HG02678 (cell line): Measurements from ENCODE around the gene STK11IP.

Experiments
- ATAC-seq: cut with Tn5 transposase; IDR thresholded peaks from one replicate; pipeline ENCODE4 v1.9.1; 2021; ENCODE audit warnings: mild to moderate bottlenecking, moderate library complexity; ENCODE audit not compliant: unreplicated experiment

Gene STK11IP

DNA sequence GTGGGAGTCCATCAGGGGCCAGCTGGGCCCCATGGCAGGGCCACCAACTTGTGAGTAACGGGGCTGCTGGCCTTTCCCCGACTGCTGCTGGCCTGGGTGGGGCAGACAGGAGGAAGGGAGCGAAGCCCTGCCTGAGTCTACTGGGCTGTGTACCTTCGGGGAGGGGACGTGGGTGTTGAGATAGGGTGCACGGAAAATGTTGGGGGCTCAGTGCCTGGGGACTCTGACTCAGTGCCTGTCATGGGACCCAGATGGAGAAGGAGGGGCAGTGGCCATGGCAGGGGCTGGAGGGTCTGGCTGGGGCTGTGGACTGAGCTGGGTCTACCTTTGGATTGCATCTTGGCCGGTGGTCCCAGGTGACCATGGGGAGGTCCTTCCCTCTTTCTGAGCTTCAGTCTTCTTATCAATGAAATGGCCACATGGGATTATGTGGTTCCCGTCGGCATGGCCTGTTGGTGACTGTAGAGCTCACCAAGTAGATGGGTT lies 33.8 kb downstream of the STK11IP start:
- ATAC-seq = no peak

GRCh38 chr2:219631904-219632759 lies 34.5 kb downstream of the STK11IP start:
- no peak for ATAC-seq

DNA sequence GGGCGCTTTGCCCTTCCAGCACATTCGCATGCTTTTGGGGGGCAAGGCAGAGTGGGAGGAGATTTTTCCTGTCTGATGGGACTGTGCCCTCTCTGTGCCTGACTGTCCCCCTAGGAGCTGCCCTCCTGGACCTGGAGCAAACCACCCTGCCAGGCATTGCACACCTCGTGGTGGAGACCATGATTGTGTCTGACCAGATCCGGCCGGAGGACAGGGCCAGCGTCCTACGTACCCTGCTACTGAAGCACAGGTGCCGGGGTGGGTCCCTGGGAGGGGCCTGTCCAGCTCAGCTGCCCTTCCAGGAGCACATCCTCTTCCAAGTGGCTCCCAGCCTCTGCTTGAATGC lies 35.1 kb downstream of the STK11IP start:
- ATAC-seq = no peak

GRCh38 chr2:219633276-219634065 lies 35.8 kb downstream of the STK11IP start:
- no peak for ATAC-seq

- no peak for ATAC-seq
Measured at GRCh38 chr2:219634171-219634940, 36.7 kb downstream of the STK11IP start.

DNA sequence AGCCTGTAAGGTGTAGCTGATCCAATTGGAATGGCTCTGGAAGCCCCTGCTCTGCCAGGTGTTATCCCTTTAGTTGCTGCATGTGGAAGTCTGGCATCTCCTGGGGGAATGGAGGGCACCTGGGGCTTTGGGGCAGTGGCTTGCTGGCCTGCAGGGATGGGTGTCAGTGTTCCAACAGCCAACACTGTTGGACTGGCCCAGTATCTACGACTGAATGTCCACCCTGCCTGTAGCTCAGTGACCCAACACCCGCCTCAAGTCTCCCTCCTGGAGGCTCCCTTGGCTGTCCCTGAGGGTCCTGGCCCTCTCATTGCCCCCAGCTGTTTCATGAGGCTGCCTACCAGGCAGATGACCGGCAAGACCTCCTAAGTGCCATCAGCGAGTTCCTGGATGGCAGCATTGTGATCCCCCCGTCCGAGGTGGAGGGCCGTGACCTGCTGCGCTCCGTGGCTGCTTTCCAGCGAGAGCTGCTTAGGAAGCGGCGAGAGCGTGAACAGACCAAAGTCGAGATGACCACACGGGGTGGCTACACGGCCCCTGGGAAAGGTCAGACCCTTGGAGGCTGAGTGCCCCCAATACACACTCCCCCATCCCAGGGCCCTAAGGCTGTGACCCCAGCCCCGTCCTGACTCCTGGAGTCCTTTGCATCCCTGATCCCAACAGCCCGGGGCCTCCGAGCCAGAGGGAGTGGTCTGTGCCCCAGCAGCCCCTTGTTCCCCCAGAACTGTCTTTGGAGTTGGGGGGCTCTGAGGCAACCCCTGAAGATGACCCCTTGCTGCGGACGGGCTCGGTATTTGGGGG lies 37.5 kb downstream of the STK11IP start:
- ATAC-seq = no peak

- no peak for ATAC-seq
Measured at GRCh38 chr2:219636144-219636915, 38.7 kb downstream of the STK11IP start.

DNA sequence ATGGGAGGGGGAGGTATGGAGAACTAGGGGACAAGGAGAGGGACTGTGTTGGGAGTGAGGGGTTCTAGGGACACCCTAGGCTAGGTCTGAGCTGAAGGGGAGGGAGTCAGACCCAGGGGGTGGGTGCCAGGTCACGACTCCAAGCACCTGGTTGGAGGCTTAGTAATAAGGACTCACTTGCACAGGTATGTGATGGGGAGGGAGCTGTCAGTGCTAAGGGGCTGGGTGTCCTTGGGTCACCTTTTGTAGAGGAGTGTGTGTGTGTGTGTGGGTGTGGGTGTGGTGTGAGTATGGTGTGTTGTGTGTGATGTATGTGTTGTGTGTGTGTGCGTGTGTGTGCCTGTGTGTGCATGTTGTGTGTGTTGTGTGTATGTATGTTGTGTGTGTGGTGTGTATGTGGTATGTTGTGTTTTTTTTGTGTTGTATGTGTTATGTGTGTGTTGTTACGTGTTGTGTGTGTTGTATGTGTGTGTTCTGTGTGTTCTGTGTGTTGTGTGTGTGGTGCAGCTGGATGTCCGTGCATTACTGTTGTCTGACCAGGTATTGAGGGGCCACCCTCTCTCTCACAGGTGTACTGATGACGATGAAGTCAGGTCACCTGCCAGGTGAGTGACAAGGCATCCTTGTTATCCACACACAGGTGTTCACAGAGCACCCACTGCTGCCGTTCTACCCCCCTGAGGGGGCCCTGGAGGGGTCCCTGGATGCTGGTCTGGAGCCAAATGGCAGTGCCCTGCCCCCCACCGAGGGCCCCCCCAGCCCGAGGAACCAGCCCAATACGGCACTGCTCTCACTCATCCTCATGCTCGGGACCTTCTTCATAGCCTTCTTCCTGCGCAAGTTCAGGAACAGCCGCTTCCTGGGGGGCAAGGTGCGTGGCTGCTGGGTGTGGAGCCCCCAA lies 39.5 kb downstream of the STK11IP start:
- no peak for ATAC-seq

- ATAC-seq = no peak
Measured at GRCh38 chr2:219637842-219638185, 40.2 kb downstream of the STK11IP start.

- no peak for ATAC-seq
Measured at GRCh38 chr2:219638217-219638947, 40.7 kb downstream of the STK11IP start.

DNA sequence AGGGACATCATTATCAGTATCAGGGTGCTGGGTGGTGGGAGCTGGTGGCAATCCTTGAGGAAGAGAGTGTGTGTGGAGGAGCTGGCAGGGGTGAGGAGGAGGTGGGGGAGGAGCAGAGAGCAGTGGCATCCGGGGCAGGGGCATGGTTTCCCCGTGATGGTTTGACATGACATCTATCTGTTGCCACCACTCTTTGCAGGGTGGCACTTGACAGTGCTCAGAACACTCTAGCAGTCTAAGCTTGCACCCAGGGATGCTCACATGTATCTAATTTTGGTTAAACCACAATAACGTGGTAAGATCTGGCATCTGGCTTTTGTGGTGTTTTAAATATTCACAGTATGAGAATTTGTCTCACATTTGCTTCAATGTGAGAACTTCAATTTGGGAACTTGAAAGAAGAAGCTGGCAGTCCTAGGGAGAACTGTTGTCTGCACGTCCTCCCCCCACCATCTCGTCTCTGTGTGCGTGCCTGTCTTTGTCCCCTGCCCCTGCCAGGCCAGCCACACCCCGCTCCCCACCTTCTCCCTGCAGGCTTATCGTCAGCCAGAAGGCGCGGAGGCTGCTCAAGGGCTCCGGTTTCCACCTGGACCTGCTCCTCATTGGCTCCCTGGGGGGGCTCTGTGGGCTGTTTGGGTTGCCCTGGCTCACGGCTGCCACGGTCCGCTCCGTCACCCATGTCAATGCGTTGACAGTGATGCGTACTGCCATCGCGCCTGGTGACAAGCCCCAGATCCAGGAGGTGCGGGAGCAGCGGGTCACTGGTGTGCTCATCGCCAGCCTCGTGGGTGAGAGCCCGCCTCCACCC lies 41.5 kb downstream of the STK11IP start:
- ATAC-seq = no peak

DNA sequence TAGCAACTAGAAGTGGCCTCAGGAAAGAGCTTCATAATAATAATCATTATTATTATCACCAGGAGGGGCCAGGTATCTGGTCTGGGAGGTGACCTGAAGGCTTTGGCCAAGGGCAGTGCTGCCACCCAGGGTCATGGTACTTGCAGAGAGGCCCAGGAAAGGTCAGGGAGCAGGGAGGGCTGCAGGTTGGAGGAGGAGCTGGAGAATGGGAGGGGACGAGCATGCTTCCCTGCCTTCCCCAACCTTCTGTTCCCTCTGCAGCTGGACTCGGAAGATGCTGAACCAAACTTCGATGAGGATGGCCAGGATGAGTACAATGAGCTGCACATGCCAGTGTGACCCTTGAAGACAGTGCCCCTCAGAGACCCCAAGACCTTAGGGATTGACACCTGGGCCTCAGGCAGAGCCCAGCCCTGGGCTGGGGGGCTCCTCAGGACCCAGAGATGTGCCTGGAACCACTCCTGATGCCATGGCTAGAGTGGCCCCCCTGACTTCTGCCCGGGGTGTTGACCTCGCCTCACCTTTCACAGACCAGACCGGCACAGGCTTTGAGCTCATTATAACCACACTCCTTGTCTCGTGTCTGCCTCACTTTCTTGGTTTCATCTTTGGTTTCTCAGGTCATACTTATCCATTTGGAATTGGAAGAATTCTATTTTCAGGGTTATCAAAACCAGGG lies 43.9 kb downstream of the STK11IP start:
- no peak for ATAC-seq

GRCh38 chr2:219642069-219642454 lies 44.4 kb downstream of the STK11IP start:
- ATAC-seq = no peak

GRCh38 chr2:219642465-219643083 lies 44.9 kb downstream of the STK11IP start:
- peak; percentile 98 for ATAC-seq

DNA sequence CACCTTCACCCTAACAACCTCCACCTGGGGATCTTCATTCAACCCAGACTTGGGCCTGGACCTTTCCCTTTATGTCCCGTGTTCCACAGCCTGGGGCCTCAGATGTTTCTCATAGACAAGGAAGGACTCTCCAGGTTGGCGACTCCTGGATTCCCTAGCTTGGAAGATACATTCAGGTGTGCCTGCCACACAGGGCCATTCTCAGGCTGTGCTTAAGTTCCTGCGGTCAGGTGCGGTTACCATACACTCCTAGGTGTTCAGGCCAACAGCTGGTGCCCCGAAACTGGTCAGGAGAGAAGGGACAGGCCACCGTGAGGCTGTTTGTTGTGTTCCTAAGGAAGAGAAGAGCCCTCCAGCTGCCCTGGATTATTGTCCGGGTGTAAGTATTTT lies 45.4 kb downstream of the STK11IP start:
- no peak for ATAC-seq

DNA sequence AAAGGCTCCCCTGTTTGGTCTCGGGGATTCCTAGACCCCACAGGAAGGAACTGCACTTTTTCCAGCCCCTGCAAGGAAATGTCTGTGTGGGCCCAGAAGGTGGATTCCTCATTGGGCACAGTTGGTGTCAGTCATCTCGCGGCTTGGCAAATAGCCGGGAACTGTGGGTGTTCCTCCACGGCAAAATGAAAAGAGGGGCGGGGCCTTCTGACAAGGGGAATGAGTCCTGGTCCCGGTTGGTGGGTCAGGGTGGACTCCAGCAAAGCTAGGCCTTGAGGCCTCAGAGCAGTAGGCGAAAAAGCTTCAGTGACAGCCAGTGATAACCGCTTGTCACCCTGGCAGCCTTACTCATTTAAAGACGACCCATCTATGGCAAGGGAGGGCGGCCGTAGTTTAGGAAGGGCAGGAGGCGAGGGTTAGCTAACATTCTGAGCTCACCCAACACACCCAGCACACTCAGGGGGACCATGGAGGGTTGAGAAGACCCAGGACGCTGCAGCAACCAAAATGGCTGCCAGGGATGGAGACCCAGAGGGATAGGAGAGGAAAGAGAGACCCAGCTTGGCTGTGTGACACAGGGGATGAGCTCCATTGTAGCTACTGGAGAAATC lies 46.2 kb downstream of the STK11IP start:
- no peak for ATAC-seq
